ENCODE measurements around the gene HS6ST3. TPM values are rescaled to one million over a fixed set of nuclear protein-coding genes. Genes with fewer than 3 reads are reported as not detected.

HS6ST3 gene
- total and polyA plus RNA-seq, 9 of the 15 experiments (the other 6 are each of a cell fraction or from before 2014, with no cell fraction given): not detected

GRCh38 chr13:96229356-96229755 is 139.4 kb downstream of the HS6ST3 start:
- Histone ChIP-seq H3K9me3 (replicated peaks; ENCODE audit: control insufficient read depth, insufficient read depth, low read depth, low read length) (no peaks in the 10 kb centered on the region), H3K27me3 (ENCODE audit: control insufficient read depth in 2 of 2, insufficient read depth in 2 of 2, low read length in 2 of 2) (no peaks in the 10 kb centered on the region), H3K4me3 (no peak overlapping the region), H4K20me1 (replicated peaks; ENCODE audit: control insufficient read depth, insufficient read depth, low read length) (no peaks in the 10 kb centered on the region), H3K4me2 (ENCODE audit: insufficient read depth, low read length) (no peak overlapping the region), H3K9ac (ENCODE audit: insufficient read depth in 1 of 2, low read depth in 2 of 2, low read length in 2 of 2) (no peak overlapping the region), H2AFZ (ENCODE audit: low read depth, low read length) (no peak overlapping the region), H3K27ac (ENCODE audit: extremely low read depth, low read depth, low read length) (no peak overlapping the region), H3K9me1 (ENCODE audit: control insufficient read depth, insufficient read depth, low read length) (no peaks in the 10 kb centered on the region), H3K36me3 (ENCODE audit: control insufficient read depth, insufficient read depth, low read length) (no peaks in the 10 kb centered on the region), H3K79me2 (ENCODE audit: control insufficient read depth, insufficient read depth, low read length) (no peaks in the 10 kb centered on the region), H3K4me1 (replicated peaks in 1 of 2; ENCODE audit: control insufficient read depth in 2 of 2, insufficient read depth in 2 of 2, low read length in 2 of 2) (no peaks in the 10 kb centered on the region)
- TF ChIP-seq ZFPM2 (CRISPR knock-in tag; IDR thresholded peaks at IDR 0.05) (no peak), FUS (optimal IDR thresholded peaks at IDR 0.05; ENCODE audit: low read depth, low read length) (no peak), RAD21 (CRISPR knock-in tag; conservative IDR thresholded peaks at IDR 0.05 in 1 of 2, IDR thresholded peaks at IDR 0.05 in 1 of 2) (peak in 1 of 2 experiments; percentile 45; a peak in 2 of 4 replicates), MCM3 (IDR thresholded peaks at IDR 0.05) (no peak), ETV1 (tag; conservative IDR thresholded peaks at IDR 0.05; ENCODE audit: low read depth) (no peak), CTCF (IDR thresholded peaks at IDR 0.05 in 2 of 3, conservative IDR thresholded peaks at IDR 0.05 in 1 of 3; ENCODE audit: insufficient read depth in 2 of 3, low read depth in 1 of 3, low read length in 3 of 3) (peak; percentile 44 to 58 (median 57)), ZNF75A (CRISPR knock-in tag; IDR thresholded peaks at IDR 0.05) (no peak), ZNF143 (CRISPR knock-in tag; IDR thresholded peaks at IDR 0.05) (no peak)
- POLR2A ChIA-PET: interaction anchor here (1.1 kb wide), 1 partner anchor 209 kb away, joined by 4 read pairs; no protein-coding TSS in a partner anchor
- FAIRE-seq (peak; percentile 32), DNase-seq (ENCODE audit: extremely low read depth in 1 of 4, low spot score in 3 of 4) (peak; percentile 8 to 28 (median 14)), ATAC-seq (peak; percentile 82)
- intact Hi-C loops (cut with micrococcal nuclease): loop anchor here (1.0 to 10.0 kb wide), 2 partner anchors 209 to 605 kb away; no protein-coding TSS in a partner anchor
- WGBS (ENCODE audit: insufficient coverage, low coverage, missing lambda C conversion rate): 0% methylated on average over 1 of the region's 2 CpGs
- no TSS peak for BruUV-seq (replicated peaks)
- CTCF ChIA-PET (ENCODE audit: low intra/inter-chr PET ratio): interaction anchor here (1.5 kb wide), 1 partner anchor 209 kb away, joined by 6 read pairs; no protein-coding TSS in a partner anchor
- in situ Hi-C loops (cut with MboI): no loop called here
